NCI-H128 (cell line): Measurements from ENCODE around the gene TSEN54.

Experiments used
- DNase-seq: peaks from one replicate; lab custom pipeline; 2025; ENCODE audit not compliant: unreplicated experiment; lab: John Stamatoyannopoulos, UW

Gene TSEN54

DNA sequence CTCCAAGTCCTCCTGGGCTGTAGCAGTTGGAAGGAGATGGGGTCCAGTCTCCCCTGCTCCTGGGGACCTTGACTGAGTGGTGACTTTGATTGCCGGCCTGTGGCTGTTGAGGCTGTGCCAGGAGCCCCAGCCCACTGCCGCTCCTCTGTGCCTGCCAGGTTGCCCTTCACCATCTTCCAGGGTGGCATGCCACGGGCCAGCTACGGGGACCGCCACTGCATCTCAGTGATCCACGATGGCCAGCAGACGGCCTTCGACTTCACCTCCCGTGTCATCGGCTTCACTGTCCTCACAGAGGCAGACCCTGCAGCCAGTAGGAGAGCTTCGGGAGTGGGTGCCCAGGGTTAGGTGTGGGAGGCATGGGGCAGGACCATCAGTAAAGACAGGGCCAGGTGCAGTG lies 47.9 kb downstream of the TSEN54 start:
- DNase-seq, result no peak

GRCh38 chr17:75565066-75565465 lies 48.7 kb downstream of the TSEN54 start:
- DNase-seq, result no peak

DNA sequence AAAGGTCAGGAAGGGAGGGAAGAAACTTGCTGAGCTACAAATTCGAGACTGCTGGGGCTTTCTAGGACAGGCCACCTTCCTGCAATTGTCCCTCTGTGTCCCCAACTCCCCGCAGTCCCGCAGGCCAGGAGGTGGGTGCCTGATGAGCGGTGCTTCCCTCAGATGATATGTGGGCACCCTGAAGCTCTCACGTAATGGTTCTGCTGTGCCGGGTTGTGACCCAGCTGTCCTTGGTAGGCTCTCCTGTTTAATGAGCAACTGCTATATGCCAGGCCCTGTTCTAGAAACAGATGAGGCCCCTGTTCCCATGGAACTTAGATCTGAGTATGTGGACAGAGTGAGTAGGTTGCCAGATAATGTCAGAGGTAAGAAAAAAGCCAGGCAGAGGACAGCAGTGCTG lies 49.3 kb downstream of the TSEN54 start:
- no peak for DNase-seq

GRCh38 chr17:75566416-75566815 lies 50.1 kb downstream of the TSEN54 start:
- no peak for DNase-seq

DNA sequence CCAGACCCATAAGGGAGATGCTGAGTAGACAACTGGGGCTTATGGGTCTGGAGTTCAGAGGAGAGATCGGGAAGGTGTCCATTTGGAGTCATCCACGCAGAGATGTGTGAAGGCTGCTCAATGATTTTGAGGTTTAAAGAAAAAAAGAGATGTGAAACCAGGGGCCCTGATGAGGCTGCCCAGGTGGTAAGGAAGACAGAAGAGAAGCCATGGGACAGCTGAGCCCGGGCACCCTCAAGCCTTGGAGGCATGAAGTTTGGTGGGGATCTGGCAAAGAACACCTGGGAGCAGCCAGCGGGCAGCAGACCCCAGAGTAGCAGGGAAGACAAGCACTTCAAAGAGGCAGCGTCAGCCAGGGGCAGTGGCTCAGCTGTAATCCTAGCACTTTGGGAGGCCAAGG lies 50.5 kb downstream of the TSEN54 start:
- no peak for DNase-seq

- no peak for DNase-seq
Observed at GRCh38 chr17:75568412-75569255, 52.3 kb downstream of the TSEN54 start.

GRCh38 chr17:75570034-75570676 lies 53.8 kb downstream of the TSEN54 start:
- DNase-seq, result no peak

DNA sequence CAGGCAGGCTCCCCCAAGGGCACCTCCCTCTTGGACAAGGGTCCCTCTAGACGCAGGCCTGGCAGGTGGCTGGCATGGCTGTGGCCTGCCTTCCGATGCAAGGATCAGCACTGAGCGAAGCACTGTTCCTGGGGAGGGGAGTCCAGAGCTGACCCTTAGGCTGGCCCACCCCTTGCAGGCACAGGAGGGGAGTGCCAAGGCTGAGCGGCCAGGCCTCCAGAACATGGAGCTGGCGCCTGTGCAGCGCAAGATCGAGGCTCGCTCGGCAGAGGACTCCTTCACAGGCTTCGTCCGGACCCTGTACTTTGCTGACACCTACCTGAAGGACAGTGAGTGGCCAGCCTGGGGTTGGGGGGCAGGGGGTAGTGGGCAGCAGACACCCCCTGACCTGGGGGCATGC lies 54.4 kb downstream of the TSEN54 start:
- DNase-seq, result no peak

DNA sequence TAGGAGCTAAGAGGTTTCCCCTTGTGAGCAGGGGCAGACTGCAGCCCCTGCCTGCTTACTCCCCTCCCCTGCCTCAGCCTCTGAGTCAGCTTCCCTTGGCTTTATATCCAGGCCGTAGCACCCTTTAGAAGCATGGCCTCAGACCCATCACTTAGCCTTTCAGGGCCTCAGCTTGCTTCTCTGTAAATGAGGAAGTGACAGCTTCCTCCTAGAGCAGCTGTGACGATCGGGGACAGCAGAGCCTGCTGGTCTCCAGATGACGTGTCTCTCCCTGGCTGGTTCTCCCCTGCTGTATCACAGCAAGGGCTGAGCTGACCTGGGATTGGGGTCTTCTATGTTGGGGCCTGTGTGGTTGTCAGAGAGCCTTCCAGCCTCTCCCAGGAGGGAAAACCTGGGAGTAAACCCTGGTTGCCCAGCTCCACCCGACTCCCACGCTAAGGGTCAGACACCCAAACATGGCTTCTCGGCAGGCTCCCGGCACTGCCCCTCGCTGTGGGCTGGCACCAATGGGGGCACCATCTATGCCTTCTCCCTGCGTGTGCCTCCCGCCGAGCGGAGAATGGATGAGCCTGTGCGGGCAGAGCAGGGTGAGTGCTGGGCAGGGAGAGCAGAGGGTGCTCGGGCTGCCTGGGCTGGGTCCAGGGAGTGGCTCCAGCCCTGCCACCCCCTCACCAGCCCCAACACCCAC lies 55.0 kb downstream of the TSEN54 start:
- no peak for DNase-seq

GRCh38 chr17:75571885-75572215 lies 55.5 kb downstream of the TSEN54 start:
- DNase-seq, result no peak

GRCh38 chr17:75572713-75573539 lies 56.6 kb downstream of the TSEN54 start:
- DNase-seq, result no peak

DNA sequence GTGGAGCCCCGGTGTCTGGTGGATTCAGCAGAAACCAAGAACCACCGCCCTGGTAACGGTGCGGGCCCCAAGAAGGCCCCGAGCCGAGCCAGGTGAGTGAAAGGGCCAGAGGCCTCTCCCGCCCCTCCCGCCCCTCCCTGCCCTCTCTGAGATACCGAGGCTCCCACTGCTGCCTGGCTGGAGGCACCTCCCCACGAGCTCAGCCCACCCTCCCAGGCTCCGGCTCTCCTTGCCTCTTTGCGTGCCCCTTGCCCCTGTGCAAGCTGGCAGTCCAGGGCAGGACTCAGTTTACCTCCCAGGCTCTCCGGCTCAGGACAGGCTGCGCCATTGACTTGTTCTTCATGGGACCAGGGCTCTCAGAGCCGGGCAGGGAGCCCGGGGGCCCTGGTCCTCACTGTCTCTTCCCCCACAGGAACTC lies 57.2 kb downstream of the TSEN54 start:
- DNase-seq, result no peak

DNA sequence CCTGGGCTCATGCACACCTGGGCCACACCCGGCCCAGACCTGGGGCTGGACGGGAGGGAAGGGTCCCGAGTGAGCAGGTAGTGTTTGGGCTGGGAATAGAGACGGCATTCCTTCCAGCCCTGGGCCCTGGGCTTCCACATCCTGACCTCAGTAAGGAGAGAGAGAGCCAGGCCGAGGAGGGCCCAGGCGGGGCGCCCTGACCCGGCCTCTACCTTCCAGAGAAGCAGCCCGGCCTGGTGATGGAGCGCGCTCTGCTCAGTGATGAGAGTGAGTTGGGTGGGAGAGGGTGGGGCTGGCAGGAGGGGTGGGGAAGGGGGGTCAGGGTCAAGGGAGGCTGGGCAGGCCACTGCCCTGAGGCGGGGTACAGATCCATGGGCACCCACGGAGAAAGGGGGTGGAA lies 57.7 kb downstream of the TSEN54 start:
- no peak for DNase-seq
